Sciatic nerve (tissue), 2 donors: ENCODE data around the gene UST. TPM values are rescaled to one million over a fixed set of nuclear protein-coding genes. Genes with fewer than 3 reads are reported as not detected.
"Not testable (repeated sequence)": the region's sequence is repeated elsewhere in the genome, so short reads cannot be mapped to it uniquely, and the experiment has no call there.

Experiments used
- ATAC-seq: fragments of 200-7000 bp; cut with Tn5 transposase; one replicate; pipeline ENCODE4 v1.9.1; 2020; ENCODE audit warnings: mild to moderate bottlenecking, moderate library complexity
- DNase-seq: peaks from one replicate; pipeline ENCODE4 v3.0.0-alpha.2; 2020; ENCODE audit warnings: low spot score
- intact Hi-C: fragments of 100-400 bp; cut with DNase I; formaldehyde crosslinking; loops from one replicate; pipeline ENCODE4 v1.14.2; 2022
- total RNA-seq: library from RNA; stranded (reverse); fragmentation: NEBNext Ultra II Directional; extraction: Animal tissue kit (Norgen Biotek cat#: 25700); gene quantifications from one replicate; pipeline ENCODE4 v1.2.1, GENCODE V29; 2021
- donor health status: DM: no; HTN: no; CAD: no.
- donor health status: DM: no; HTN: no; CAD: no.

Gene UST
- total RNA-seq, 1 donor from 2014 or later = 33.1 TPM

GRCh38 chr6:149094934-149095351 is 348.1 kb downstream of the UST start:
- DNase-seq = no peak
- ATAC-seq = no peak
- intact Hi-C loops = no loop called here

GRCh38 chr6:149095842-149096241 is 349.0 kb downstream of the UST start:
- no peak for ATAC-seq
- no peak for DNase-seq
- intact Hi-C loops = no loop called here

GRCh38 chr6:149097794-149098193 is 351.0 kb downstream of the UST start:
- intact Hi-C loops = no loop called here
- DNase-seq (no peak), ATAC-seq (no peak)

- DNase-seq = no peak
- no peak for ATAC-seq
- intact Hi-C loops = no loop called here
These were observed 352.0 kb downstream of the UST start for GRCh38 chr6:149098700-149099276.

- ATAC-seq = no peak
- intact Hi-C loops = no loop called here
These were observed 355.5 kb downstream of the UST start for GRCh38 chr6:149102324-149102723.

GRCh38 chr6:149103950-149104349 is 357.1 kb downstream of the UST start:
- intact Hi-C loops, ATAC-seq, DNase-seq: not testable (repeated sequence)

More at GRCh38 chr6:149102324-149102723, 355.5 kb downstream of the UST start:
- no peak for DNase-seq

- ATAC-seq (peak; percentile 22), DNase-seq (no peak)
- intact Hi-C loops = no loop called here
These were observed 360.7 kb downstream of the UST start for GRCh38 chr6:149107520-149107919.

GRCh38 chr6:149108038-149108748 is 361.4 kb downstream of the UST start:
- intact Hi-C loops = no loop called here
- DNase-seq = no peak
- peak; percentile 66 for ATAC-seq

- intact Hi-C loops = no loop called here
- ATAC-seq = no peak
- DNase-seq = no peak
These were observed 361.9 kb downstream of the UST start for GRCh38 chr6:149108749-149109100.

GRCh38 chr6:149109397-149110070 is 362.7 kb downstream of the UST start:
- ATAC-seq (no peak), DNase-seq (no peak)
- intact Hi-C loops = no loop called here

GRCh38 chr6:149111556-149112115 is 364.8 kb downstream of the UST start:
- DNase-seq = no peak
- ATAC-seq = no peak
- intact Hi-C loops = no loop called here

- ATAC-seq = no peak
- no peak for DNase-seq
- intact Hi-C loops = no loop called here
These were observed 366.1 kb downstream of the UST start for GRCh38 chr6:149112976-149113375.

GRCh38 chr6:149114167-149114566 is 367.3 kb downstream of the UST start:
- intact Hi-C loops = no loop called here
- peak; percentile 76 for DNase-seq
- ATAC-seq = peak; percentile 95

GRCh38 chr6:149118737-149119653 is 372.2 kb downstream of the UST start:
- no peak for ATAC-seq
- intact Hi-C loops = no loop called here
- DNase-seq = no peak

GRCh38 chr6:149122850-149123821 is 376.3 kb downstream of the UST start:
- DNase-seq = no peak
- intact Hi-C loops = no loop called here
- ATAC-seq = no peak

- DNase-seq = no peak
- intact Hi-C loops = no loop called here
- no peak for ATAC-seq
These were observed 378.5 kb downstream of the UST start for GRCh38 chr6:149125309-149125708.
